B cell (primary cell): ENCODE data around the gene VIL1. TPM values are rescaled to one million over a fixed set of nuclear protein-coding genes. Genes with fewer than 3 reads are reported as not detected.

Experiments used
- ATAC-seq: fragments of 200-7000 bp; cut with Tn5 transposase; one replicate; pipeline ENCODE4 v1.10.0; 2021; ENCODE audit warnings: low read depth, mild to moderate bottlenecking, moderate number of reproducible peaks, moderate library complexity
- CTCF ChIA-PET: fragments of 350-600 bp; sonication (Branson Sonifier 250); formaldehyde crosslinking; loops from one replicate; lab custom pipeline; 2021; ENCODE audit warnings: antibody characterized with exemption, inconsistent platforms; lab: Charles Lee
- POLR2A ChIA-PET: fragments of 350-600 bp; sonication (Branson Sonifier 250); formaldehyde crosslinking; loops from one replicate; lab custom pipeline; 2021; ENCODE audit warnings: antibody characterized with exemption; lab: Charles Lee
- DNase-seq: peaks from one replicate; pipeline ENCODE4 v3.0.0; 2013
- H2AFZ ChIP-seq: 2 replicates; pipeline ENCODE4 v1.6.1; 2012; ENCODE audit warnings: mild to moderate bottlenecking, low read depth, low read length; ENCODE audit not compliant: insufficient read depth, poor library complexity, severe bottlenecking
- H3K27ac ChIP-seq, 2 donors: 1 replicate in 1 of 2; 2 replicates in 1 of 2; pipeline ENCODE4 v1.5.1; 2012 to 2013; ENCODE audit warnings: low read length in 2 of 2, mild to moderate bottlenecking in 2 of 2, moderate library complexity in 1 of 2
- H3K27me3 ChIP-seq, 4 experiments: fragments of 200-600 bp in 1 of 4; sonication (generic) in 1 of 4; replicated peaks in 1 of 4; 1 replicate in 2 of 4; 2 replicates in 2 of 4; pipeline versions ENCODE4 v1.6.1 to v1.7.0; 2013 to 2016; ENCODE audit warnings: low read length in 3 of 4, mild to moderate bottlenecking in 2 of 4, mixed read lengths in 1 of 4, moderate library complexity in 1 of 4; ENCODE audit not compliant: insufficient read depth in 4 of 4, control insufficient read depth in 3 of 4; ENCODE audit errors: control extremely low read depth in 1 of 4
- H3K36me3 ChIP-seq, 2 experiments: replicated peaks in 1 of 2; 1 replicate in 1 of 2; 2 replicates in 1 of 2; pipeline versions ENCODE4 v1.6.1 to v1.7.1; 2013; ENCODE audit warnings: low read length in 1 of 2; ENCODE audit not compliant: insufficient read depth in 2 of 2, control insufficient read depth in 1 of 2; ENCODE audit errors: control extremely low read depth in 1 of 2, extremely low read depth in 1 of 2
- H3K4me1 ChIP-seq, 2 donors: fragments of 200-600 bp in 1 of 2; sonication (generic) in 1 of 2; 1 replicate in 1 of 2; 2 replicates in 1 of 2; pipeline versions ENCODE4 v1.5.1 to v1.6.1; 2013 to 2017; ENCODE audit warnings: low read length in 2 of 2; ENCODE audit not compliant: control insufficient read depth in 2 of 2, insufficient read depth in 2 of 2
- H3K4me2 ChIP-seq: replicated peaks from 2 replicates; pipeline ENCODE3; 2012; ENCODE audit warnings: mild to moderate bottlenecking, low read depth, low read length; ENCODE audit not compliant: poor library complexity, severe bottlenecking
- H3K4me3 ChIP-seq, 5 experiments: fragments of 200-600 bp in 1 of 5; sonication (generic) in 1 of 5; 1 replicate in 3 of 5; 2 replicates in 2 of 5; pipeline versions ENCODE4 v1.5.1 to v1.7.0; 2011 to 2016; ENCODE audit warnings: low read length in 4 of 5, mild to moderate bottlenecking in 4 of 5, low read depth in 2 of 5, control low read depth in 1 of 5, moderate library complexity in 1 of 5; ENCODE audit not compliant: insufficient read depth in 1 of 5; ENCODE audit errors: control extremely low read depth in 1 of 5, extremely low read depth in 1 of 5
- H3K79me2 ChIP-seq: fragments of 200-600 bp; sonication (generic); one replicate; pipeline ENCODE4 v1.6.0; 2016; ENCODE audit warnings: low read length; ENCODE audit not compliant: control insufficient read depth, insufficient read depth
- H3K9ac ChIP-seq: fragments of 200-600 bp; sonication (generic); 2 replicates; pipeline ENCODE4 v1.6.1; 2017; ENCODE audit warnings: mild to moderate bottlenecking, low read length, moderate library complexity
- H3K9me3 ChIP-seq, 3 donors: one replicate each; pipeline versions ENCODE4 v1.6.1 to v1.7.1; 2013; ENCODE audit warnings: low read length in 2 of 3; ENCODE audit not compliant: control insufficient read depth in 2 of 3, insufficient read depth in 1 of 3; ENCODE audit errors: control extremely low read depth in 1 of 3
- H4K20me1 ChIP-seq: 2 replicates; pipeline ENCODE4 v1.6.0; 2012; ENCODE audit warnings: mild to moderate bottlenecking, low read length; ENCODE audit not compliant: insufficient read depth, control insufficient read depth, poor library complexity, severe bottlenecking
- H3K27ac Mint-ChIP-seq: one replicate; pipeline ENCODE4 v1.8.0; 2021; ENCODE audit warnings: mixed read lengths
- H3K27me3 Mint-ChIP-seq: one replicate; pipeline ENCODE4 v1.8.0; 2021; ENCODE audit warnings: mixed read lengths
- H3K4me1 Mint-ChIP-seq: one replicate; pipeline ENCODE4 v1.8.0; 2021; ENCODE audit warnings: mixed read lengths
- H3K4me3 Mint-ChIP-seq: one replicate; pipeline ENCODE4 v1.8.0; 2021; ENCODE audit warnings: mixed read lengths
- H3K9me3 Mint-ChIP-seq: one replicate; pipeline ENCODE4 v1.8.0; 2022; ENCODE audit warnings: mixed read lengths; ENCODE audit not compliant: insufficient read depth
- CTCF ChIP-seq: fragments of 200-600 bp; IDR thresholded peaks from one replicate; pipeline ENCODE4 v1.8.0; 2022; ENCODE audit warnings: antibody characterized with exemption, mild to moderate bottlenecking
- EZH2 ChIP-seq: IDR thresholded peaks from 2 replicates; pipeline ENCODE4 v1.6.1; 2012; ENCODE audit warnings: borderline replicate concordance, low read depth, mild to moderate bottlenecking, moderate library complexity, low read length; ENCODE audit not compliant: insufficient read depth, poor library complexity, severe bottlenecking
- WGBS: methylation state at CpG from one replicate; pipeline ENCODE4 v1.1.5; 2013; ENCODE audit warnings: missing lambda C conversion rate; ENCODE audit not compliant: insufficient coverage; 5-methylcytosine and 5-hydroxymethylcytosine counted together
- intact Hi-C: fragments of 100-400 bp; cut with micrococcal nuclease; formaldehyde crosslinking; loops from one replicate; pipeline ENCODE4 v1.10.0; 2022
- polyA plus RNA-seq: library from polyadenylated mRNA; depleted of rRNA; stranded (reverse); fragments of >200 nt; gene quantifications from 2 replicates; pipeline ENCODE4 v1.2.3, GENCODE V29; 2012
- total RNA-seq, 2 donors: library from RNA; stranded (reverse); fragments of 120-200 nt in 1 of 2; gene quantifications; 1 replicate in 1 of 2; 2 replicates in 1 of 2; pipeline versions ENCODE4 v1.2.3 to v1.2.4, GENCODE V29; 2013 to 2022

Gene VIL1
- total and polyA plus RNA-seq, 2 donors (not counting 1 experiment from before 2014, with no cell fraction given): not detected

- ChIA-PET CTCF (interaction anchor here (1.8 kb wide), 1 partner anchor 26 kb away, joined by 5 read pairs; the partner anchor contains the start of gene CATIP), POLR2A (no interaction called here)
- H3K27me3 ChIP-seq: peaks cover 0 to 11% (median 0%) of the 10 kb centered on the region in 4 experiments
- H3K36me3 ChIP-seq: no peaks in the 10 kb centered on the region
- H3K4me3 Mint-ChIP-seq: no peak overlapping the region
- TF ChIP-seq EZH2: no peak
- no peak for TF ChIP-seq CTCF
- no peak overlapping the region for H3K27ac Mint-ChIP-seq
- DNase-seq (no peak), ATAC-seq (no peak)
- H3K4me1 Mint-ChIP-seq: peaks cover 16% of the 10 kb centered on the region
- no peak overlapping the region for H2AFZ ChIP-seq
- H3K27ac ChIP-seq: peak overlapping the region in 1 of 2 donors; percentile 12
- peak overlapping the region; percentile 17 for H3K4me2 ChIP-seq
- H3K27me3 Mint-ChIP-seq: peaks cover 2% of the 10 kb centered on the region
- 100% methylated on average over 4 of the region's 6 CpGs for WGBS
- H3K9ac ChIP-seq: peak overlapping the region; percentile 11
- no peaks in the 10 kb centered on the region for H3K79me2 ChIP-seq
- no peaks in the 10 kb centered on the region for H4K20me1 ChIP-seq
- H3K9me3 Mint-ChIP-seq: no peaks in the 10 kb centered on the region
- intact Hi-C loops: no loop called here
- H3K4me1 ChIP-seq: peaks cover 5 to 6% of the 10 kb centered on the region in 2 donors
- H3K4me3 ChIP-seq: peak overlapping the region in 3 of 5 experiments; percentile 0 to 75 (median 3)
- peaks cover 0 to 3% (median 0%) of the 10 kb centered on the region in 3 donors for H3K9me3 ChIP-seq
Observed at GRCh38 chr2:218382785-218383184, 36.1 kb upstream of the VIL1 start.

- H3K4me2 ChIP-seq: no peak overlapping the region
- peaks cover 0 to 5% (median 0%) of the 10 kb centered on the region in 3 donors for H3K9me3 ChIP-seq
- no peak overlapping the region for H3K27ac ChIP-seq
- TF ChIP-seq EZH2 (no peak), CTCF (no peak)
- DNase-seq (no peak), ATAC-seq (no peak)
- Mint-ChIP-seq H3K27me3 (peaks cover 2% of the 10 kb centered on the region), H3K4me3 (no peak overlapping the region), H3K27ac (no peak overlapping the region), H3K4me1 (peaks cover 16% of the 10 kb centered on the region), H3K9me3 (no peaks in the 10 kb centered on the region)
- peaks cover 0 to 16% (median 0%) of the 10 kb centered on the region in 4 experiments for H3K27me3 ChIP-seq
- no peak overlapping the region for H2AFZ ChIP-seq
- no peaks in the 10 kb centered on the region for H3K79me2 ChIP-seq
- intact Hi-C loops: no loop called here
- H3K4me1 ChIP-seq: peaks cover 6 to 7% of the 10 kb centered on the region in 2 donors
- POLR2A ChIA-PET: no interaction called here
- H4K20me1 ChIP-seq: no peaks in the 10 kb centered on the region
- WGBS: 87% methylated on average over 9 of the region's 10 CpGs
- H3K4me3 ChIP-seq: peak overlapping the region in 1 of 5 experiments; percentile 75
- CTCF ChIA-PET: interaction anchor here (1.1 to 1.8 kb wide), 3 partner anchors 10 to 111 kb away, joined by 4 to 5 read pairs (median 5); partner anchors contain the start of gene CATIP
- no peaks in the 10 kb centered on the region for H3K36me3 ChIP-seq
- no peak overlapping the region for H3K9ac ChIP-seq
Observed at GRCh38 chr2:218383892-218384519, 34.9 kb upstream of the VIL1 start.
